AG08396 (cell line): ENCODE measurements around the gene CTPS1.

Experiments used
- DNase-seq: peaks from one replicate; pipeline ENCODE4 v3.0.0; 2012; ENCODE audit warnings: low spot score, mixed read lengths

Gene CTPS1

GRCh38 chr1:40998668-40999067 lies 19.2 kb downstream of the CTPS1 start:
- no peak for DNase-seq

- DNase-seq: no peak
Measured at GRCh38 chr1:41003127-41003639, 23.7 kb downstream of the CTPS1 start.

GRCh38 chr1:41003640-41004220 lies 24.2 kb downstream of the CTPS1 start:
- peak; percentile 93 for DNase-seq

GRCh38 chr1:41005876-41006275 lies 26.4 kb downstream of the CTPS1 start:
- no peak for DNase-seq

- no peak for DNase-seq
Measured at GRCh38 chr1:41006942-41007865, 27.7 kb downstream of the CTPS1 start.

- DNase-seq: no peak
Measured at GRCh38 chr1:41009466-41009865, 30.0 kb downstream of the CTPS1 start.

GRCh38 chr1:41010345-41010744 lies 30.8 kb downstream of the CTPS1 start:
- no peak for DNase-seq

GRCh38 chr1:41013024-41013423 lies 33.5 kb downstream of the CTPS1 start:
- no peak for DNase-seq

GRCh38 chr1:41013796-41014195 lies 34.3 kb downstream of the CTPS1 start:
- DNase-seq: no peak

- no peak for DNase-seq
Measured at GRCh38 chr1:41014871-41015270, 35.4 kb downstream of the CTPS1 start.

GRCh38 chr1:41015281-41015896 lies 35.9 kb downstream of the CTPS1 start:
- no peak for DNase-seq

- no peak for DNase-seq
Measured at GRCh38 chr1:41015897-41016470, 36.5 kb downstream of the CTPS1 start.

- DNase-seq: no peak
Measured at GRCh38 chr1:41017141-41018017, 37.9 kb downstream of the CTPS1 start.

GRCh38 chr1:41018018-41018410 lies 38.5 kb downstream of the CTPS1 start:
- no peak for DNase-seq

GRCh38 chr1:41019353-41019745 lies 39.9 kb downstream of the CTPS1 start:
- DNase-seq: no peak

GRCh38 chr1:41020109-41020576 lies 40.6 kb downstream of the CTPS1 start:
- DNase-seq: no peak

- DNase-seq: no peak
Measured at GRCh38 chr1:41020654-41021053, 41.2 kb downstream of the CTPS1 start.

GRCh38 chr1:41021526-41022308 lies 42.2 kb downstream of the CTPS1 start, which contains the start of gene SLFNL1:
SLFNL1 (minus strand) TSS chr1:41021725; CDS start chr1:41020660, 1,065 bp downstream.
- peak; percentile 65 for DNase-seq

GRCh38 chr1:41022424-41022823 lies 42.9 kb downstream of the CTPS1 start:
- no peak for DNase-seq

GRCh38 chr1:41023279-41023990 lies 43.9 kb downstream of the CTPS1 start:
- DNase-seq: peak; percentile 66
